Measurements from ENCODE around the gene RNF148. TPM values are rescaled to one million over a fixed set of nuclear protein-coding genes. Genes with fewer than 3 reads are reported as not detected.

The RNF148 gene
- total and polyA plus RNA-seq, 2 experiments from 2014 or later = 2.2 TPM; not detected in 1

- no peak for TF ChIP-seq ZNF462 (CRISPR knock-in tag; IDR thresholded peaks at IDR 0.05)
- TF ChIP-seq CTCF (conservative IDR thresholded peaks at IDR 0.05; ENCODE audit: low read depth in 2 of 2) = no peak
- TF ChIP-seq ZNF114 (CRISPR knock-in tag; IDR thresholded peaks at IDR 0.05) = no peak
- no peak for TF ChIP-seq ETS1 (IDR thresholded peaks at IDR 0.05)
- no peak for TF ChIP-seq POLR2AphosphoS5 (IDR thresholded peaks at IDR 0.05; ENCODE audit: low read depth)
These were observed 14.2 kb downstream of the RNF148 start (continued) for GRCh38 chr7:122688400-122688998.
